ENCODE measurements around the gene ZNF581.

The ZNF581 gene

GRCh38 chr19:55668603-55669348 lies 25.3 kb downstream of the ZNF581 start:
- DNase-seq = no peak

GRCh38 chr19:55669418-55670279 lies 26.2 kb downstream of the ZNF581 start:
- no peak for DNase-seq

- DNase-seq = peak; percentile 75
Measured at GRCh38 chr19:55670280-55671053, 27.0 kb downstream of the ZNF581 start.

- DNase-seq = no peak
Measured at GRCh38 chr19:55671054-55671378, 27.6 kb downstream of the ZNF581 start.

GRCh38 chr19:55672418-55672817 lies 29.0 kb downstream of the ZNF581 start:
- DNase-seq = no peak

GRCh38 chr19:55673465-55673864 lies 30.0 kb downstream of the ZNF581 start:
- no peak for DNase-seq

- no peak for DNase-seq
Measured at GRCh38 chr19:55673889-55674288, 30.4 kb downstream of the ZNF581 start.

DNA sequence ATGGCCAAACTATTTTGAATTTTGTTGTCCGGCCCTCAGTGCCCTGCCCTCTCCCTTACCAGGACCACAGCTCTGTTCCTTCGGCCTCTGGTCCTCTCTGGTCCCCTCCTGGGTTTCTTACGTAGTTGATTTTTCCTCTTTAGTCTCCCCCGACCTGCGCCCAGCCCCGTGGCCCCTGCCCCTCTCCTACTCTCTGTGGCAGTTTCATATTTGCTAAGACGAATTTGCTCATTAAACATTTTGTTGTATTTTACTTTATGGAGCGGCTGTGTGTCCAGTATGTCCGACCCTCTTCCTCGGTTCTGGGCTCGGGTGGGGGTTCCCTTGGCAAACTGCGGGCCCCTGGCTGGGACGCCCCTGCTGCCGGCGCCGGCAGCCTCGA lies 31.0 kb downstream of the ZNF581 start:
- DNase-seq = no peak

GRCh38 chr19:55674841-55675660 lies 31.6 kb downstream of the ZNF581 start, which contains the start of gene EPN1:
TSS of gene EPN1 (plus strand) at chr19:55675226. CDS start at chr19:55678628, 3,402 bp downstream.
- peak; percentile 98 for DNase-seq

DNA sequence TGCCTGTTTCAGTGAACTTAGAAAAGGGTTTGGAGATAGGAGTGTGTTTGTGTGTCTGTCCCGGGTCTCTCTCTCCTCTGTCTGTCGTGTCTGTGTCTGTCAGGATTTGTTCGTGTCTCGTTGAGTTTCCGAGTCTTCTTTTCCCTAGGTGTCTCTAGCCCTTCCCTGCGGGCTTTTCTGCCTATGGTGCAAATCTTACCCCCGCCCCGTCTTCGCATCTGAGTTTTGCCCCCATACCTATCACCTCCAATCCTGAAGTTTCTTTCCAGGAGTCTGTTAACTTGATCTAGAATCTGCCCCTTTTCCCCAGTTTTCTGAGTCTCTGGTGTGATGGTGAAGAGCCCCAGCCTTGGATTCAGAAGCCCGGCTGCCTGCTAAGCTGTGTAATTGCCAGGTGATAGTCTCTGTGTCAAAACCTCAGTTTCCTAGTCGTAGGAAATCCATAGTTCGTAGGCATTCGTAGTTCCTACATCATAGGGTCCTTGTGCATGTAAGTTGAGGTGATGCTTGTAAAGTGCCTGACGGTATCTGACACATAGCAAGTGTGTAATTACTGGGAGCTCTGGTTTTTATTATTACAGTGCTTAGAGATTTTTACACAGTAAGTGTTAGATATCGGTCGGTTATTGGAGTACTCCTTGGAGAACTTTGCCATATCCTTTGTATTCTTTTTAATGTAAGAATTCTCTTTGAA lies 32.4 kb downstream of the ZNF581 start:
- DNase-seq = no peak

DNA sequence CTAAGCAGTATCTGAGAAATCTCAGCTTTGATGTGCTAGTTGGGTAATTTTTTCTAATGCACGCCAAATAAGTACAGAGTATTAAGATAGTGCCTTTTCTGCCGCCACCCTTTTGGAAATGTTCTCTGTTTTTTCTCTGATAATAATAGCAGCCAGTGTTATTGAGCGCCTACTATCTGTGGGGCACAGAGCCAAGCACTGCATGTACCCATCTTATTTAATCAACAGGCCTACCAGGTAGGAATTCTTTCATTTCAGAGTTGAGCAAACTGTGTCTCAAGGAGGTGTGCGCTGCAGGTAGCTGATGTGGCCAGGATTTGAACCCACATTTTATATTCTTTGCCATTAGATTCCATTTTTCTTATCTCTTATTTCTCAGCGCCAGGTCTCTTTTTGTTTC lies 32.9 kb downstream of the ZNF581 start:
- no peak for DNase-seq

DNA sequence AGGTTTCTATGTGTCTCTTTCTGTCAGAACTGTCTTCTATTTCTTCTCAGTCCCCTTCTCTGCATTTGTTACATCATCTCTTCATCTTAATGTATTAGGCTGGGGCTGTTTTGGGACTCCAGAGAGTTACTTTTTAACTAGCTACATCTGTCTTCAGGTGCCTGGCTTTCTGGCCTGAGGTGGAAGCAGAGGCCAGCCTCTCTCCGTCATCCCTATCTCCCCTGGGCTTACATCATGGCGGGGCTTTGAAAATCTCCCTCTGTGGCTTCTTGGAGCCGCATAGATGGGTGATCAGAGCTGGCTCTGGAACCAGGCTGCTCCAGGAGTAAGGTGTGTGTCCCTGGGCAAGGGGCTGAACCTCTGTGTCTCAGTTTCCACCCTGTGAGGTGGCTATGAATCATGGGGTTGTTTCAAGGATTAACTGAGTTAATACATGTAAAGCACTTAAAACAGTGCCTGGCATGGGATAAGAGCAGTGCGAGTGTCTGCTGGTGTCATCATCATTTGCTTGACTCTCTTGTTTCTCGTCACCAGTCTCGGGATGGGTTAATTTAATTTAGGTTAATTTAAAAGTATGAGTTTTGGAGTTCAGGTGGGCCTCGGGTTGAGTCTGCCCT lies 33.5 kb downstream of the ZNF581 start:
- no peak for DNase-seq

DNA sequence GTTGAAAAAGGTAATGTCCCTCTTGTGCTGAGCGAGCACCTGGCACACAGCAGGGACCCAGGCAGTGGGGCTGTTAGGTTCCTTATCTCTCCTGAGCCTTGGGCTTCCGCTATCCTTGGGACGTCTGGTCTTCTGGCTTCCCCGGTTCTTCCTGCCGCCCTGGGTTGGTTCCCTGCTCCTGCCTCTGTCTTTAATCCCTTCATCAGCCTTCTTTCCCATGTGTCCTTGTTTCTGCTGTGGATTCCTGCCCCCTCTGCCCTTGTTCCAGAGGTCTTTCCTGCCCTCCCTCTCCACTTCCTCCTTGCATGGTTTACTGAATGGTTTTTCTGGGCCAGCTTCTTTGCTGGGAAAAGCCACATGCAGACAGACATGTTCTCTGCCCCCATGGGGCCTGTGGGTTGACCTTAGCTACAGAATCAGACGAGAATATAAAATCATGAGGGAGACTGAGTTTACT lies 34.2 kb downstream of the ZNF581 start:
- no peak for DNase-seq

DNA sequence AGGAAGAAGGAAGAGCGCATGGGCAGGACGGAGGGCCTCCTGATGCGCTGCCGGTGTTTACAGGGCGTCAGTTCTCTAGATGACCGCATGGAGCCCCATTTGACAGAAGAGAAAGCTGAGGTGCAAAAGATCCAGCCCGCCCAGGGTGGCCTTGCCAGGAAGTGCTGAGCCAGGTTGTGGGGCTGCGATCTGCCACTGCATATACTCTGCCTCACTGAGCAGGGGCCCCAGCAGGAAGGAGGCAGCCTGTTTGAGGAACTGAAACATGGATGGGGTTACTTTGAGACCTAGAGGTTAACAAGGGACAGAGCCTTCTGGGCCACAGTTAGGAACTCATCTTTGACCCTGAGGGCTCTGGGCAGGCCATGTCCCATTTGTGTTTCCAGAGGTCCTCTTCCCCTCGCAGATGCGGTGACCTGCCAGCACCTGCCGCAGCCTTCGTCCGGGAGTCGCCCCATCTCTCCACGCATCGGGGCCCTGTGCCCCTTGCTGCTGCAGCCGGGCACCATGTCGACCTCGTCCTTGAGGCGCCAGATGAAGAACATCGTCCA lies 34.7 kb downstream of the ZNF581 start:
- DNase-seq = no peak

DNA sequence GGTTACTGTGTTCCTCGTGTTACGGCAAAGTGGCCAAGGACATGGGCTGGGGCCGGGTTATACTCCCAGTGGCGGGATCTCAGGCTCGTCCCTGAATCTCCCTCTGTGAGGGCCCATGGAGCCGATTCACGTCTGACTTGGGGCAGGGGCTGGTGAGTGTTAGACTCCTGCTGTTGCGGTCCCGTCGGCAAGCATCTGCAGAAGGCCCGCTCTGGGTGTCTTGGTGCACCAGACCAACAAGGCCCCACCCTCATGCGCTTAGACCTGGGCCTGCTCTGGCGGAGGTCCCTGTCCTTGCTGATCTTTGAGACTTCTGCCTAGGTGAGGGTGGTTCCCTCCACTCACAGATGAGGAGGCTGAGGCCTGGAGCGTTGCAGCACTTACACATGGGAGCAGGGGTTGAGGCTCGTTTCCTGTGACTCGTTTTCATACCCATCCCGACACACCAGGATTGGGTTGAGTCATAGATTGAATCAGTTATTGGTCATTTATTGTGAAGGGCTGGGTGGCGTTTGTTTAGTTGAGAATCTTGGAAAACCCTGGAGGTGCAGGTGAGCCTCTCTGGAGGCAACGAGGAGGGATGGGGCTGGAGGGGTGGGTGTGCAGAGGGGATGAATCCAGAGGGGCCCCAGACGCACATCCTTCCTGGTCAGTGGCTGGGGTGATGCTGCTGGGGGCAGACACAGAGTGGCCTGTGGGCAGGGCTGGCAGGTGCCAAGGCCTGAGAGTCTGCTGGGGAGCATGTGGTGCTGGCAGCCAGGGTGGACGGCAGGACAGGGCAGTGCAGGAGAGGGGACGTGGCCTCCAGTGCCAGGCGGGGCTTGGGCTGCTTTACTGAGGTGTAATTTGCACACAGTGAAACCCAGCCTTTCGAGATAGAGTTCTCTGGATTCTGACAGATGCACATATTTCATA lies 36.2 kb downstream of the ZNF581 start:
- no peak for DNase-seq

- DNase-seq = no peak
Measured at GRCh38 chr19:55680339-55681130, 37.1 kb downstream of the ZNF581 start.

- no peak for DNase-seq
Measured at GRCh38 chr19:55681131-55682092, 38.0 kb downstream of the ZNF581 start.

Data from right forelimb (tissue), 1 donor.